ENCODE results near the gene FMN1.

The FMN1 gene

GRCh38 chr15:33183334-33183733 lies 11.2 kb downstream of the FMN1 start:
- no peak overlapping the region for H3K4me3 ChIP-seq (ENCODE audit: low read depth, low read length)
- no peak for TF ChIP-seq CTCF (IDR thresholded peaks at IDR 0.05; ENCODE audit: low read depth, low read length)

GRCh38 chr15:33182926-33183325 lies 11.6 kb downstream of the FMN1 start:
- TF ChIP-seq CTCF (IDR thresholded peaks at IDR 0.05; ENCODE audit: low read depth, low read length): no peak
- no peak overlapping the region for H3K4me3 ChIP-seq (ENCODE audit: low read depth, low read length)

- no peak for TF ChIP-seq CTCF (IDR thresholded peaks at IDR 0.05; ENCODE audit: low read depth, low read length)
- H3K4me3 ChIP-seq (ENCODE audit: low read depth, low read length): no peak overlapping the region
These were observed 12.1 kb downstream of the FMN1 start for GRCh38 chr15:33182278-33182905.

- TF ChIP-seq CTCF (IDR thresholded peaks at IDR 0.05; ENCODE audit: low read depth, low read length): no peak
- H3K4me3 ChIP-seq (ENCODE audit: low read depth, low read length): no peak overlapping the region
These were observed 14.6 kb downstream of the FMN1 start for GRCh38 chr15:33179874-33180273.

- TF ChIP-seq CTCF (IDR thresholded peaks at IDR 0.05; ENCODE audit: low read depth, low read length): no peak
- no peak overlapping the region for H3K4me3 ChIP-seq (ENCODE audit: low read depth, low read length)
These were observed 23.3 kb downstream of the FMN1 start for GRCh38 chr15:33171202-33171601.

GRCh38 chr15:33169625-33170024 lies 24.9 kb downstream of the FMN1 start:
- no peak for TF ChIP-seq CTCF (IDR thresholded peaks at IDR 0.05; ENCODE audit: low read depth, low read length)
- H3K4me3 ChIP-seq (ENCODE audit: low read depth, low read length): no peak overlapping the region

- no peak overlapping the region for H3K4me3 ChIP-seq (ENCODE audit: low read depth, low read length)
- no peak for TF ChIP-seq CTCF (IDR thresholded peaks at IDR 0.05; ENCODE audit: low read depth, low read length)
These were observed 26.1 kb downstream of the FMN1 start for GRCh38 chr15:33168444-33168843.

All from WI38 (cell line).